ENCODE data around the gene NAE1. TPM values are rescaled to one million over a fixed set of nuclear protein-coding genes. Genes with fewer than 3 reads are reported as not detected.

Gene NAE1
- total RNA-seq = 53.7 and 54.1 TPM in 2 replicates

GRCh38 chr16:66830422-66831404 is at the start of gene NAE1:
TSS of gene NAE1 (minus strand) at chr16:66830976. CDS start at chr16:66830899, 77 bp downstream.
- CTCF ChIA-PET = interaction anchor here (0.6 to 4.6 kb wide), 11 partner anchors 10 to 79 kb away, joined by 3 to 57 read pairs (median 5); partner anchors contain the start of genes DYNC1LI2 and PDP2
- intact Hi-C loops (cut with micrococcal nuclease) = loop anchor here (1.0 to 5.0 kb wide), 4 partner anchors 38 to 97 kb away; partner anchors contain the start of genes DYNC1LI2 and RRAD
- Mint-ChIP-seq H3K9me3 (no peaks in the 10 kb centered on the region), H3K36me3 (ENCODE audit: low read depth) (peaks cover 17% of the 10 kb centered on the region), H3K4me3 (peak within 1 kb of the TSS; percentile 78), H3K27ac (peak within 1 kb of the TSS; percentile 53), H3K4me1 (peaks cover 27% of the 10 kb centered on the region), H3K27me3 (no peaks in the 10 kb centered on the region)
- POLR2A ChIA-PET = interaction anchor here (0.7 to 1.7 kb wide), 9 partner anchors 14 to 133 kb away, joined by 3 to 20 read pairs (median 4); partner anchors contain the start of genes CA7, CIAO2B and PDP2
- ATAC-seq (ENCODE audit: low read depth) = peak; percentile 98
- DNase-seq = peak; percentile 94
- peak; percentile 94 for TF ChIP-seq CTCF (IDR thresholded peaks at IDR 0.05)

GRCh38 chr16:66878067-66878466 is 47.3 kb upstream of the NAE1 start:
- no peak for ATAC-seq (ENCODE audit: low read depth)
- DNase-seq = no peak
- intact Hi-C loops (cut with micrococcal nuclease) = no loop called here
- H3K4me1 Mint-ChIP-seq = peaks cover 21% of the 10 kb centered on the region
- ChIA-PET POLR2A (interaction anchor here (0.8 kb wide), 1 partner anchor 47 kb away, joined by 4 read pairs; the partner anchor contains the start of gene NAE1), CTCF (no interaction called here)
- no peaks in the 10 kb centered on the region for H3K27me3 Mint-ChIP-seq
- no peak overlapping the region for H3K27ac Mint-ChIP-seq
- no peak for TF ChIP-seq CTCF (IDR thresholded peaks at IDR 0.05)
- H3K9me3 Mint-ChIP-seq = no peaks in the 10 kb centered on the region
- peaks cover 2% of the 10 kb centered on the region for H3K36me3 Mint-ChIP-seq (ENCODE audit: low read depth)
- no peak overlapping the region for H3K4me3 Mint-ChIP-seq

GRCh38 chr16:66874079-66874775 is 43.5 kb upstream of the NAE1 start:
- no peaks in the 10 kb centered on the region for H3K9me3 Mint-ChIP-seq
- H3K36me3 Mint-ChIP-seq (ENCODE audit: low read depth) = no peaks in the 10 kb centered on the region
- DNase-seq (no peak), ATAC-seq (ENCODE audit: low read depth) (no peak)
- H3K27ac Mint-ChIP-seq = peak overlapping the region; percentile 59
- no peaks in the 10 kb centered on the region for H3K27me3 Mint-ChIP-seq
- POLR2A ChIA-PET = interaction anchor here (0.6 to 1.1 kb wide), 2 partner anchors 44 to 312 kb away, joined by 3 to 4 read pairs; partner anchors contain the start of gene NAE1
- TF ChIP-seq CTCF (IDR thresholded peaks at IDR 0.05) = no peak
- CTCF ChIA-PET = interaction anchor here (1.3 to 3.5 kb wide), 2 partner anchors 44 to 468 kb away, joined by 5 to 14 read pairs; partner anchors contain the start of gene NAE1
- peaks cover 15% of the 10 kb centered on the region for H3K4me1 Mint-ChIP-seq
- no peak overlapping the region for H3K4me3 Mint-ChIP-seq
- intact Hi-C loops (cut with micrococcal nuclease) = no loop called here

DNA sequence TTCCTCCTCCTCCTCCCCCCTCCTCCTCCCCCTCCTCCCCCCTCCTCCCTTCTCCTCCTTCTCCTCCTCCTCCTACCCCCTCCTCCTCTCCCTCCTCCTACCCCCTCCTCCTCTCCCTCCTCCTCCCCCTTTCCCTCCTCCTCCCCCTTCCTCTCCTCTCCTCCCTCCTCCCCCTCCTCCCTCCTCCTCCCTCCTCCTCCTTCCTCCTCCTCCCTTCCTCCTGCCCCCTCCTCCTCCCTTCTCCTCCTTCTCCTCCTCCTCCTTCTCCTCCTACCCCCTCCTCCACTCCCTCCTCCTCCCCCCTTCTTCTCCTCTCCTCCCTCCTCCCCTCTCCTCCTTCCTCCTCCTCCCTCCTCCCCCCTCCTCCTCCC is 42.9 kb upstream of the NAE1 start:
- H3K36me3 Mint-ChIP-seq (ENCODE audit: low read depth) = no peaks in the 10 kb centered on the region
- no peak for TF ChIP-seq CTCF (IDR thresholded peaks at IDR 0.05)
- peaks cover 15% of the 10 kb centered on the region for H3K4me1 Mint-ChIP-seq
- no peaks in the 10 kb centered on the region for H3K27me3 Mint-ChIP-seq
- H3K27ac Mint-ChIP-seq = no peak overlapping the region
- H3K9me3 Mint-ChIP-seq = no peaks in the 10 kb centered on the region
- DNase-seq (no peak), ATAC-seq (ENCODE audit: low read depth) (no peak)
- no peak overlapping the region for H3K4me3 Mint-ChIP-seq
- intact Hi-C loops (cut with micrococcal nuclease) = loop anchor here (1.0 to 2.0 kb wide), 3 partner anchors 43 to 123 kb away; partner anchors contain the start of genes CES2, CIAO2B, DYNC1LI2 and NAE1
- ChIA-PET CTCF (interaction anchor here (1.0 to 3.5 kb wide), 8 partner anchors 11 to 468 kb away, joined by 3 to 17 read pairs (median 4); partner anchors contain the start of genes DYNC1LI2 and NAE1), POLR2A (interaction anchor here (0.6 to 1.0 kb wide), 3 partner anchors 43 to 660 kb away, joined by 5 to 6 read pairs (median 5); partner anchors contain the start of genes CIAO2B and NAE1)

Data from activated B cell treated with CpG ODN at 0.5 μM for 24 hours (primary cell).